Testis (tissue), 2 donors: Measurements from ENCODE around the gene MACROH2A1.

Experiments
- POLR2A ChIP-seq: fragments of 450-650 bp; IDR thresholded peaks from one replicate; pipeline ENCODE4 v1.6.1; 2017; ENCODE audit warnings: antibody characterized with exemption, mild to moderate bottlenecking, moderate library complexity
- TF ChIP-seq, protein P1 (sequence below), 3 experiments: fragments of 450-650 bp in 2 of 3; fragments of 200-600 bp in 1 of 3; sonication (generic) in 1 of 3; IDR thresholded peaks; one replicate each; pipeline ENCODE4 v1.5.1; 2016 to 2019; ENCODE audit warnings: antibody characterized with exemption in 3 of 3, mild to moderate bottlenecking in 2 of 3, moderate library complexity in 1 of 3

DNA sequence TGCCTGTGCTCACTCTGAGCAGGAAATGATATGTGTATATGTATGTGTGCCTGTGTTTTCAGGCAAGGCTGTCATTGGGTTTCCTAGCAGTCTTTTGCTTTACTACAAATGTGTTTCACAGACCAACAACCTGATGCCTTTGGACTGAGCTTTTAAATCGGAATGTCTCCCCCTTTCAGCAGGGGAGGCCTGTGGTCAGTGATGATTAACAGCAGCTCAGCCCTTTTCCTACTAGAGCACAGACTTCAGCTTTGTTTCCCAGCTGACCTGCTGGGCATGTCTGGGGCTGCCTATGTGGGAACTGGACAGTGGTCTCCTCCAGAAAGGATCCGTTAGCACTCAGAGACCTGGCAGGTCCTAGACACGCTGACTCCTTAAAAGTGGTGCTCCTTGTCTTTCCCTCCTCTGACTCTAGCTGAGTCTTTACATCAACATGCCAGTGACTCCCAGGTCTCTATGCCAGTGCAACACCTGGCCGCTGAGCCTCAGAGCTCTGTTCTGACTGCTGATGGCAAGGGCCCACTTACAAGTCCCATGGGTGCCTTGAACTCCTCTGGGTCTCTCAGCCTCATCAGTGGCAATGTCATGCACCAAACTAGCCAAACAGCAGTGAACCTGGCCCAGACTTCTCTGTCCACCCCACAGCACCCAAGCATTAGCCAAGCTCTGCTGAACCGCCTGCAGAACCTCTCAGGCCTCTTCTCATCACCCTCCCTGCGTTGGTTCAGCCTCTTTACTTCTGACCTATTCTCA is 7.7 kb downstream of the MACROH2A1 start:
- TF ChIP-seq, protein P1, sequence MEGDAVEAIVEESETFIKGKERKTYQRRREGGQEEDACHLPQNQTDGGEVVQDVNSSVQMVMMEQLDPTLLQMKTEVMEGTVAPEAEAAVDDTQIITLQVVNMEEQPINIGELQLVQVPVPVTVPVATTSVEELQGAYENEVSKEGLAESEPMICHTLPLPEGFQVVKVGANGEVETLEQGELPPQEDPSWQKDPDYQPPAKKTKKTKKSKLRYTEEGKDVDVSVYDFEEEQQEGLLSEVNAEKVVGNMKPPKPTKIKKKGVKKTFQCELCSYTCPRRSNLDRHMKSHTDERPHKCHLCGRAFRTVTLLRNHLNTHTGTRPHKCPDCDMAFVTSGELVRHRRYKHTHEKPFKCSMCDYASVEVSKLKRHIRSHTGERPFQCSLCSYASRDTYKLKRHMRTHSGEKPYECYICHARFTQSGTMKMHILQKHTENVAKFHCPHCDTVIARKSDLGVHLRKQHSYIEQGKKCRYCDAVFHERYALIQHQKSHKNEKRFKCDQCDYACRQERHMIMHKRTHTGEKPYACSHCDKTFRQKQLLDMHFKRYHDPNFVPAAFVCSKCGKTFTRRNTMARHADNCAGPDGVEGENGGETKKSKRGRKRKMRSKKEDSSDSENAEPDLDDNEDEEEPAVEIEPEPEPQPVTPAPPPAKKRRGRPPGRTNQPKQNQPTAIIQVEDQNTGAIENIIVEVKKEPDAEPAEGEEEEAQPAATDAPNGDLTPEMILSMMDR (IDR thresholded peaks at IDR 0.05): no peak
- no peak for TF ChIP-seq POLR2A
